ENCODE results near the gene AFAP1. TPM values are rescaled to one million over a fixed set of nuclear protein-coding genes. Genes with fewer than 3 reads are reported as not detected.

AFAP1 gene
- total and polyA plus RNA-seq, 12 donors = 2.9 to 8.9 (median 5.8) TPM

DNA sequence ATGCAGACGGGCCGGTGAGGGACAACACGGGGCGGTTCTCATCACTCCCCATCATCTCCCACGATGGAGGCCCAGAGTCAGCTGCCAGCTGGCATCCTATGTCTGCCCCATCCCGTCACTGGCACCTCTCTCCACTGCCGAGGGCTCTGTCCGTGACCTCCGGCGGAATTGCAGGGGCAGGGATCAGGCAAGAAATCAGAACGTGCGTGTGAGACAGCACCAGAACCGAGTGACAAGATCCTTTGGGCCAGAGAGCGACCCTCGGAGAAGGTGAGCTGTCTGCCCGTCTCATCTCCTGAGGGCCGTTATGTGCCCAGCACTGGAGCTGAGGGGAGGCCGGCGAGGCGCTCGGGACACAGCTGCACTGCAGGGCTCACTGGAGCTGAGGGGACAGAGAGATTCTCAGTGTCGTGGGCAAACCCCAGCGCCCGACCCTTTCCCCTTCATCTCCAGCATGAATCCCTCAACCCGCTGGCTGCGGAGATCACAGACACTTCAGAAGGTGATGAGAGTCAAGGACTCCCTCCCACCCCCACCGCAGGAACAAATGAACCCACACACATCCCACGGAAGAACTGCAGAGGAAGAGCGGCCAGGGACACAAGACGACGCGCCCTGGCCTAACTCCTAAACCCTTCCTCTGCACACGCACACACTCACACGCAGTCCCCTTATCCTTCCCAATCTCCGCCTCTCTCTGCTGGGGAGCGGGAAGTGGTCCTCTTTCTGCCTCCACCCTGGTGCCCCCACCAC is 128.7 kb downstream of the AFAP1 start:
- H3K27ac ChIP-seq = peak overlapping the region in 9 of 10 donors; percentile 67 to 84 (median 80)
- 77 to 86% methylated on average over 36 of the region's 36 CpGs for WGBS, 2 donors
- H3K9me3 ChIP-seq = no peaks in the 10 kb centered on the region
- H3K4me3 ChIP-seq = no peak overlapping the region
- peaks cover 8 to 60% (median 33%) of the 10 kb centered on the region in 9 donors for H3K4me1 ChIP-seq
- intact Hi-C loops (cut with DNase I) = loop anchor here in 2 of 10 donors (10.0 kb wide), 2 partner anchors 104 to 384 kb away; partner anchors contain the start of gene SH3TC1 (in 1 of the 2)
- H3K36me3 ChIP-seq = peaks cover 0 to 44% (median 14%) of the 10 kb centered on the region in 9 donors
- TF ChIP-seq, protein P1, sequence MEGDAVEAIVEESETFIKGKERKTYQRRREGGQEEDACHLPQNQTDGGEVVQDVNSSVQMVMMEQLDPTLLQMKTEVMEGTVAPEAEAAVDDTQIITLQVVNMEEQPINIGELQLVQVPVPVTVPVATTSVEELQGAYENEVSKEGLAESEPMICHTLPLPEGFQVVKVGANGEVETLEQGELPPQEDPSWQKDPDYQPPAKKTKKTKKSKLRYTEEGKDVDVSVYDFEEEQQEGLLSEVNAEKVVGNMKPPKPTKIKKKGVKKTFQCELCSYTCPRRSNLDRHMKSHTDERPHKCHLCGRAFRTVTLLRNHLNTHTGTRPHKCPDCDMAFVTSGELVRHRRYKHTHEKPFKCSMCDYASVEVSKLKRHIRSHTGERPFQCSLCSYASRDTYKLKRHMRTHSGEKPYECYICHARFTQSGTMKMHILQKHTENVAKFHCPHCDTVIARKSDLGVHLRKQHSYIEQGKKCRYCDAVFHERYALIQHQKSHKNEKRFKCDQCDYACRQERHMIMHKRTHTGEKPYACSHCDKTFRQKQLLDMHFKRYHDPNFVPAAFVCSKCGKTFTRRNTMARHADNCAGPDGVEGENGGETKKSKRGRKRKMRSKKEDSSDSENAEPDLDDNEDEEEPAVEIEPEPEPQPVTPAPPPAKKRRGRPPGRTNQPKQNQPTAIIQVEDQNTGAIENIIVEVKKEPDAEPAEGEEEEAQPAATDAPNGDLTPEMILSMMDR (IDR thresholded peaks at IDR 0.05) = no peak
- DNase-seq = no peak
- H3K27me3 ChIP-seq = no peaks in the 10 kb centered on the region
- ATAC-seq = peak in 2 of 8 donors; percentile 4 to 10

DNA sequence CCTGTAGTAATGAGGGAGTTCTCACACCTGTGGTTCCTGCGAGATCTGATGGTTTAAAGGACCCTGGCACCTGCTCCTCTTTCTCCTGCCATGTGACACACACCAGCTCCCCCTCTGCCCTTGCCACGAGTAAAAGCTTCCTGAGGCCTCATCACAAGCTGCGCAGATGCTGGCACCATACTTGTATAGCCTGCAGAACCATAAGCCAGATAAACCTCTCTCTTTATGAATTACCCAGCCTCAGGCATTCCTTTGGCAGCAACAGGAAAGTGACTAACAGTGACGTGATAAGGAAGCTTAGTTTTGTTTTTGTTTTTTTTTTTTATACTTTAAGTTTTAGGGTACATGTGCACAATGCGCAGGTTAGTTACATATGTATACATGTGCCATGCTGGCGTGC is 130.9 kb downstream of the AFAP1 start:
- 81 to 87% methylated on average over 6 of the region's 6 CpGs for WGBS, 2 donors
- no peaks in the 10 kb centered on the region for H3K27me3 ChIP-seq
- peaks cover 16 to 82% (median 55%) of the 10 kb centered on the region in 9 donors for H3K4me1 ChIP-seq
- H3K4me3 ChIP-seq = no peak overlapping the region
- intact Hi-C loops (cut with DNase I) = loop anchor here in 5 of 10 donors (5.0 to 10.0 kb wide), 3 partner anchors 34 to 179 kb away; partner anchors contain the start of gene AFAP1 (in 1 of the 5)
- no peak for DNase-seq
- no peaks in the 10 kb centered on the region for H3K9me3 ChIP-seq
- peaks cover 0 to 23% (median 0%) of the 10 kb centered on the region in 9 donors for H3K36me3 ChIP-seq
- TF ChIP-seq, protein P1 (IDR thresholded peaks at IDR 0.05) = no peak
- no peak for ATAC-seq
- peak overlapping the region in 6 of 10 donors; percentile 78 to 91 (median 88) for H3K27ac ChIP-seq

DNA sequence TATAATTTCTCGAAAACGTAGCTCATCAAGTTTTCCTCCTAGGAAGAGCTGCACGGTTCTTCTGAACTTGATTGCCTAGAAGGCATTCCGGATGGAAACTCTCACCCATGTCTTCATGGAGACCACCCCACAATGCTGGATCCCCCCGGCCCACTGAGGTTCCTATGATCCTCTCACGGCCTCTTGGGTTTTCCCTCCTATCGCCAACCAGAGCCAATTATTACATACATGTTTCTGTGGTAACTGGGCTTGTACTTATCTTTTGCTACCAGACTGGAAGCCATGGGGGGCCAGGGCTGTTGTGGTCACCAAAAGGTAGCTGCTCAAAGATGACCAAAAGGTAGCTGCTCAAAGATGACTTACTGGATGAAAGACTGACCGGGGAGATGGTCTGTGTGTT is 131.5 kb downstream of the AFAP1 start:
- Histone ChIP-seq H3K27ac (peak overlapping the region in 8 of 10 donors; percentile 78 to 91 (median 87)), H3K9me3 (no peaks in the 10 kb centered on the region), H3K4me1 (peaks cover 16 to 83% (median 55%) of the 10 kb centered on the region in 9 donors), H3K27me3 (no peaks in the 10 kb centered on the region), H3K4me3 (no peak overlapping the region), H3K36me3 (peaks cover 0 to 17% (median 0%) of the 10 kb centered on the region in 9 donors)
- TF ChIP-seq, protein P1 (IDR thresholded peaks at IDR 0.05) = no peak
- no peak for DNase-seq
- ATAC-seq = no peak
- intact Hi-C loops (cut with DNase I) = loop anchor here in 5 of 10 donors (5.0 to 10.0 kb wide), 3 partner anchors 34 to 179 kb away; partner anchors contain the start of gene AFAP1 (in 1 of the 5)
- WGBS, 2 donors = 96% methylated on average over 8 of the region's 8 CpGs

DNA sequence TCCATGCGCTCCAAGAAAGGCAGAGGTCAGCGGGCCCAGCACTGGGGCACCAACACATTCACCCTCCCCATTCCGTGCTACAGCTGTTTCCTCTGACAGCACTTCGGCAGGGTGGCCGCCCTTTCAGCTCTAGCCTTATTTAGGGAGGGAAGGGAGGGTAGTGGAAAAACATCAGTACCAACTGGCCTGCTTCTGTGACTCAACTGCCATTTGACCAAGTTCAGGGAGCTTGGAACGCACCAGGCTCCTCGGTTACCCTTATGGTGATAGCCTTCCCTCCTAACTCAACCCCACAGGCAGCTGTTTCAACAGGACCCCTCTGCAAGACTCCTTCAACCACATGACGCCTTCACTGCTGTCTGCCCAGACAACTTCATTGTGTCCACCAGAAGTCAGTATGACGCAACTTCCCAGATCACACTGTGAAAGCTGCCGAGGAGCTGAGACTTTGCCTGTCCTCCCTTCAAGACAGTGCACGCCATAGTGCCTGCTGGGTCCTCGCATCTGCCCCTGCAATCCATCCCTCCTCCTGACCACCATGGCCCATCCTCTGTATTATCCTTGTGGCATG is 132.2 kb downstream of the AFAP1 start:
- Histone ChIP-seq H3K27me3 (no peaks in the 10 kb centered on the region), H3K27ac (peak overlapping the region; percentile 33 to 91 (median 84)), H3K36me3 (peaks cover 0 to 16% (median 0%) of the 10 kb centered on the region in 9 donors), H3K4me3 (no peak overlapping the region), H3K4me1 (peaks cover 16 to 77% (median 55%) of the 10 kb centered on the region in 9 donors), H3K9me3 (no peaks in the 10 kb centered on the region)
- intact Hi-C loops (cut with DNase I) = loop anchor here in 5 of 10 donors (5.0 to 10.0 kb wide), 3 partner anchors 35 to 180 kb away; partner anchors contain the start of gene AFAP1 (in 1 of the 5)
- 58 to 65% methylated on average over 12 of the region's 12 CpGs for WGBS, 2 donors
- ATAC-seq (peak; percentile 21 to 52 (median 34)), DNase-seq (peak in 1 of 2 donors; percentile 53)
- TF ChIP-seq, protein P1 (IDR thresholded peaks at IDR 0.05) = no peak
